Neutrophil (primary cell): ENCODE data around the gene STARD6.
"Not testable (repeated sequence)": the region's sequence is repeated elsewhere in the genome, so short reads cannot be mapped to it uniquely, and the experiment has no call there.

ENCODE experiments used
- H3K27ac ChIP-seq: fragments of 200-600 bp; sonication (generic); 2 replicates; pipeline ENCODE4 v1.5.1; 2016; ENCODE audit warnings: mild to moderate bottlenecking, moderate library complexity
- H3K27me3 ChIP-seq: fragments of 200-600 bp; sonication (generic); 2 replicates; pipeline ENCODE4 v1.6.0; 2016; ENCODE audit warnings: mild to moderate bottlenecking
- H3K36me3 ChIP-seq: fragments of 200-600 bp; sonication (generic); 2 replicates; pipeline ENCODE4 v1.5.1; 2017
- H3K4me1 ChIP-seq, 2 experiments: fragments of 200-600 bp in 1 of 2; sonication (generic) in 1 of 2; 1 replicate in 1 of 2; 2 replicates in 1 of 2; pipeline versions ENCODE4 v1.5.1 to v1.6.1; 2013 to 2016; ENCODE audit warnings: low read depth in 1 of 2, low read length in 1 of 2, mild to moderate bottlenecking in 1 of 2, moderate library complexity in 1 of 2; ENCODE audit not compliant: control insufficient read depth in 1 of 2, insufficient read depth in 1 of 2
- H3K4me3 ChIP-seq, 2 experiments: fragments of 200-600 bp in 1 of 2; sonication (generic) in 1 of 2; 1 replicate in 1 of 2; 2 replicates in 1 of 2; pipeline ENCODE4 v1.5.1; 2013 to 2016; ENCODE audit warnings: low read depth in 1 of 2, low read length in 1 of 2, mild to moderate bottlenecking in 1 of 2, moderate library complexity in 1 of 2
- H3K9me3 ChIP-seq: fragments of 200-600 bp; sonication (generic); 2 replicates; pipeline ENCODE4 v1.5.1; 2016
- CTCF ChIP-seq: fragments of 200-600 bp; sonication (generic); IDR thresholded peaks from 2 replicates; pipeline ENCODE4 v1.5.1; 2016; ENCODE audit warnings: antibody characterized with exemption

The STARD6 gene

GRCh38 chr18:54316071-54316820 lies 41.4 kb downstream of the STARD6 start:
- Histone ChIP-seq H3K36me3 (no peaks in the 10 kb centered on the region), H3K9me3 (no peaks in the 10 kb centered on the region), H3K27me3 (no peaks in the 10 kb centered on the region), H3K4me1 (no peaks in the 10 kb centered on the region), H3K4me3 (no peak overlapping the region), H3K27ac (no peak overlapping the region)
- TF ChIP-seq CTCF = no peak

- not testable (repeated sequence) for H3K4me1 ChIP-seq, H3K9me3 ChIP-seq, H3K4me3 ChIP-seq, H3K27me3 ChIP-seq, H3K36me3 ChIP-seq, H3K27ac ChIP-seq
These were observed 48.1 kb downstream of the STARD6 start for GRCh38 chr18:54309564-54309963.

- Histone ChIP-seq H3K4me1 (no peaks in the 10 kb centered on the region), H3K27me3 (no peaks in the 10 kb centered on the region), H3K36me3 (no peaks in the 10 kb centered on the region), H3K4me3 (no peak overlapping the region), H3K9me3 (no peaks in the 10 kb centered on the region), H3K27ac (no peak overlapping the region)
- no peak for TF ChIP-seq CTCF
These were observed 54.2 kb downstream of the STARD6 start for GRCh38 chr18:54303408-54303807.

GRCh38 chr18:54298991-54299390 lies 58.7 kb downstream of the STARD6 start:
- H3K36me3 ChIP-seq = peaks cover 14% of the 10 kb centered on the region
- not testable (repeated sequence) for H3K27me3 ChIP-seq, H3K4me1 ChIP-seq, H3K9me3 ChIP-seq, H3K27ac ChIP-seq, H3K4me3 ChIP-seq

- TF ChIP-seq CTCF = no peak
- no peaks in the 10 kb centered on the region for H3K4me1 ChIP-seq
- H3K36me3 ChIP-seq = peaks cover 23% of the 10 kb centered on the region
- no peaks in the 10 kb centered on the region for H3K9me3 ChIP-seq
- no peak overlapping the region for H3K4me3 ChIP-seq
- H3K27ac ChIP-seq = no peak overlapping the region
- no peaks in the 10 kb centered on the region for H3K27me3 ChIP-seq
These were observed 61.6 kb downstream of the STARD6 start for GRCh38 chr18:54296062-54296461.

GRCh38 chr18:54294274-54294673 lies 63.4 kb downstream of the STARD6 start:
- TF ChIP-seq CTCF = no peak
- H3K4me3 ChIP-seq = no peak overlapping the region
- no peak overlapping the region for H3K27ac ChIP-seq
- no peaks in the 10 kb centered on the region for H3K27me3 ChIP-seq
- no peaks in the 10 kb centered on the region for H3K9me3 ChIP-seq
- no peaks in the 10 kb centered on the region for H3K4me1 ChIP-seq
- H3K36me3 ChIP-seq = peaks cover 27% of the 10 kb centered on the region
